GM20431 (cell line): ENCODE data around the gene PPM1G.

ENCODE experiments used
- in situ Hi-C: fragments of 300-500 bp; cut with MseI, MboI; formaldehyde crosslinking; loops from one replicate; pipeline ENCODE4 v1.15.0; 2020; ENCODE audit warnings: low sequenced_read_pairs; ENCODE audit not compliant: unreplicated experiment

Gene PPM1G

GRCh38 chr2:27420996-27421395 lies 11.6 kb upstream of the PPM1G start:
- in situ Hi-C loops = no loop called here

GRCh38 chr2:27416151-27416550 lies 6.8 kb upstream of the PPM1G start:
- in situ Hi-C loops = no loop called here

GRCh38 chr2:27412419-27413152 lies 3.2 kb upstream of the PPM1G start:
- in situ Hi-C loops = no loop called here

GRCh38 chr2:27408601-27409320 lies 630 bp downstream of the PPM1G start:
- in situ Hi-C loops = no loop called here

GRCh38 chr2:27407798-27408491 lies 1.4 kb downstream of the PPM1G start:
- in situ Hi-C loops = no loop called here

GRCh38 chr2:27400348-27401135 lies 8.8 kb downstream of the PPM1G start:
- in situ Hi-C loops = no loop called here

- in situ Hi-C loops = no loop called here
Measured at GRCh38 chr2:27398962-27399361, 10.4 kb downstream of the PPM1G start.

GRCh38 chr2:27393225-27393624 lies 16.2 kb downstream of the PPM1G start:
- in situ Hi-C loops = no loop called here

- in situ Hi-C loops = no loop called here
Measured at GRCh38 chr2:27390822-27391679, 18.3 kb downstream of the PPM1G start.

- in situ Hi-C loops = no loop called here
Measured at GRCh38 chr2:27381577-27382181, 27.7 kb downstream of the PPM1G start.

- in situ Hi-C loops = no loop called here
Measured at GRCh38 chr2:27380626-27381545, 28.5 kb downstream of the PPM1G start, which contains the start of gene ZNF513. Gene ZNF513, minus strand, starts transcription at chr2:27380734. Its CDS starts 208 bp downstream, at chr2:27380526.

- in situ Hi-C loops = no loop called here
Measured at GRCh38 chr2:27379836-27380625, 29.4 kb downstream of the PPM1G start.

- in situ Hi-C loops = no loop called here
Measured at GRCh38 chr2:27379383-27379835, 30.0 kb downstream of the PPM1G start.

- in situ Hi-C loops = no loop called here
Measured at GRCh38 chr2:27378809-27379290, 30.5 kb downstream of the PPM1G start.

- in situ Hi-C loops = no loop called here
Measured at GRCh38 chr2:27378096-27378808, 31.1 kb downstream of the PPM1G start.

- in situ Hi-C loops = no loop called here
Measured at GRCh38 chr2:27377618-27378095, 31.7 kb downstream of the PPM1G start.
